H1 (cell line): ENCODE measurements around the gene AKAP9. TPM values are rescaled to one million over a fixed set of nuclear protein-coding genes. Genes with fewer than 3 reads are reported as not detected.

ENCODE experiments used
- CTCF ChIA-PET: fragments of 300-600 bp; sonication (Branson Sonifier 250); formaldehyde crosslinking; loops from one replicate; lab custom pipeline; 2021; ENCODE audit not compliant: partially characterized antibody; lab: Charles Lee
- POLR2A ChIA-PET: fragments of 300-600 bp; sonication (Branson Sonifier 250); formaldehyde crosslinking; loops from one replicate; lab custom pipeline; 2021; ENCODE audit warnings: inconsistent platforms; ENCODE audit not compliant: partially characterized antibody; lab: Charles Lee
- DNase-seq, 2 experiments: peaks; one replicate each; pipeline versions ENCODE4 v3.0.0 to v3.0.0-alpha.2; 2010 to 2022; ENCODE audit warnings: low spot score in 2 of 2, low read depth in 1 of 2, mixed read lengths in 1 of 2
- FAIRE-seq: peaks from 2 replicates; lab custom pipeline; 2011; peaks lifted over from hg19 to GRCh38; lab: Jason Lieb, UNC
- H2AFZ ChIP-seq: 2 replicates; pipeline ENCODE4 v1.8.1; 2012; ENCODE audit warnings: low read length, inconsistent platforms
- H2AK5ac ChIP-seq: 2 replicates; pipeline ENCODE4 v1.6.1; 2013; ENCODE audit warnings: low read depth, low read length
- H2BK120ac ChIP-seq: replicated peaks from 2 replicates; pipeline ENCODE3; 2013; ENCODE audit warnings: low read depth, low read length, inconsistent platforms
- H2BK12ac ChIP-seq: 2 replicates; pipeline ENCODE4 v1.6.1; 2013; ENCODE audit warnings: low read depth, low read length
- H2BK15ac ChIP-seq: 2 replicates; pipeline ENCODE4 v1.6.1; 2013; ENCODE audit warnings: low read length
- H2BK20ac ChIP-seq: 2 replicates; pipeline ENCODE4 v1.6.1; 2013; ENCODE audit warnings: low read length
- H2BK5ac ChIP-seq: 2 replicates; pipeline ENCODE4 v1.6.1; 2013; ENCODE audit warnings: low read depth, low read length
- H3K14ac ChIP-seq: 2 replicates; pipeline ENCODE4 v1.6.1; 2013; ENCODE audit warnings: inconsistent platforms; ENCODE audit not compliant: insufficient read length
- H3K18ac ChIP-seq: 2 replicates; pipeline ENCODE4 v1.6.1; 2013; ENCODE audit warnings: low read length; ENCODE audit errors: extremely low read depth
- H3K23ac ChIP-seq: 2 replicates; pipeline ENCODE4 v1.6.1; 2013; ENCODE audit warnings: inconsistent platforms; ENCODE audit not compliant: insufficient read length
- H3K23me2 ChIP-seq: 2 replicates; pipeline ENCODE4 v1.6.1; 2013; ENCODE audit warnings: low read depth, low read length
- H3K27ac ChIP-seq: 2 replicates; pipeline ENCODE4 v1.6.1; 2011; ENCODE audit warnings: low read depth, low read length, inconsistent platforms
- H3K27me3 ChIP-seq, 4 experiments: replicated peaks in 1 of 4; 1 replicate in 1 of 4; 2 replicates in 3 of 4; pipeline versions ENCODE4 v1.6.1 to v1.8.1; 2011 to 2013; ENCODE audit warnings: low read length in 3 of 4, mild to moderate bottlenecking in 3 of 4, inconsistent platforms in 2 of 4, mixed read lengths in 2 of 4, moderate library complexity in 1 of 4; ENCODE audit not compliant: control insufficient read depth in 3 of 4, insufficient read depth in 3 of 4; ENCODE audit errors: extremely low read depth in 1 of 4
- H3K36me3 ChIP-seq, 4 experiments: 2 replicates each; pipeline versions ENCODE4 v1.6.1 to v1.8.1; 2011 to 2013; ENCODE audit warnings: mild to moderate bottlenecking in 4 of 4, low read length in 3 of 4, moderate library complexity in 2 of 4, control low read depth in 1 of 4, inconsistent platforms in 1 of 4; ENCODE audit not compliant: insufficient read depth in 4 of 4, control insufficient read depth in 2 of 4
- H3K4ac ChIP-seq: replicated peaks from 2 replicates; pipeline ENCODE3; 2013; ENCODE audit warnings: low read length, low read depth, mixed read lengths, inconsistent platforms; ENCODE audit not compliant: insufficient read length
- H3K4me1 ChIP-seq, 4 experiments: replicated peaks in 1 of 4; 1 replicate in 1 of 4; 2 replicates in 3 of 4; pipeline versions ENCODE4 v1.6.1 to v1.8.1; 2011 to 2013; ENCODE audit warnings: low read length in 3 of 4, inconsistent platforms in 2 of 4, mixed read lengths in 1 of 4; ENCODE audit not compliant: insufficient read depth in 4 of 4, control insufficient read depth in 3 of 4
- H3K4me2 ChIP-seq, 2 experiments: 2 replicates each; pipeline versions ENCODE4 v1.6.1 to v1.8.1; 2011 to 2013; ENCODE audit warnings: low read depth in 2 of 2, low read length in 2 of 2, control low read depth in 1 of 2, inconsistent platforms in 1 of 2, mild to moderate bottlenecking in 1 of 2; ENCODE audit not compliant: insufficient read depth in 1 of 2
- H3K4me3 ChIP-seq, 4 experiments: fragments of 200-600, 300-600 bp in 1 of 4; sonication (generic), shearing (Covaris generic), sonication (Bioruptor Twin) in 1 of 4; 2 replicates each; pipeline versions ENCODE4 v1.5.1 to v1.8.1; 2011 to 2016; ENCODE audit warnings: low read length in 4 of 4, low read depth in 3 of 4, control low read depth in 2 of 4, inconsistent platforms in 2 of 4, mild to moderate bottlenecking in 2 of 4, mixed read lengths in 1 of 4, moderate library complexity in 1 of 4; ENCODE audit not compliant: insufficient read depth in 2 of 4; ENCODE audit errors: extremely low read depth in 1 of 4
- H3K56ac ChIP-seq: replicated peaks from 2 replicates; pipeline ENCODE3; 2013; ENCODE audit warnings: low read depth, mild to moderate bottlenecking, mixed read lengths, low read length, inconsistent platforms; ENCODE audit not compliant: insufficient read length
- H3K79me1 ChIP-seq: 2 replicates; pipeline ENCODE4 v1.6.1; 2013; ENCODE audit warnings: low read depth, low read length, control low read depth
- H3K79me2 ChIP-seq, 2 experiments: 2 replicates each; pipeline versions ENCODE4 v1.6.1 to v1.8.1; 2012 to 2013; ENCODE audit warnings: low read length in 2 of 2, mild to moderate bottlenecking in 2 of 2, inconsistent platforms in 1 of 2; ENCODE audit not compliant: insufficient read depth in 2 of 2, control insufficient read depth in 1 of 2
- H3K9ac ChIP-seq, 4 experiments: replicated peaks in 1 of 4; 1 replicate in 1 of 4; 2 replicates in 3 of 4; pipeline versions ENCODE4 v1.6.1 to v1.8.1; 2011 to 2013; ENCODE audit warnings: low read depth in 3 of 4, low read length in 3 of 4, control low read depth in 2 of 4, mild to moderate bottlenecking in 2 of 4, moderate library complexity in 2 of 4, inconsistent platforms in 1 of 4; ENCODE audit errors: extremely low read depth in 1 of 4
- H3K9me3 ChIP-seq, 2 experiments: 2 replicates each; pipeline versions ENCODE4 v1.6.1 to v1.8.1; 2012 to 2013; ENCODE audit warnings: mild to moderate bottlenecking in 2 of 2, moderate library complexity in 2 of 2, control low read depth in 1 of 2, inconsistent platforms in 1 of 2, low read depth in 1 of 2, low read length in 1 of 2, mixed read lengths in 1 of 2; ENCODE audit not compliant: insufficient read depth in 2 of 2
- H4K20me1 ChIP-seq, 2 experiments: replicated peaks in 1 of 2; 2 replicates each; pipeline versions ENCODE3 to v1.8.1; 2011 to 2013; ENCODE audit warnings: inconsistent platforms in 2 of 2, low read length in 2 of 2, mild to moderate bottlenecking in 1 of 2; ENCODE audit not compliant: insufficient read depth in 2 of 2, control insufficient read depth in 1 of 2
- H4K5ac ChIP-seq: 2 replicates; pipeline ENCODE4 v1.6.1; 2013; ENCODE audit warnings: low read length, low read depth, mixed read lengths, inconsistent platforms; ENCODE audit not compliant: insufficient read length
- H4K8ac ChIP-seq: 2 replicates; pipeline ENCODE4 v1.8.0; 2013; ENCODE audit warnings: mild to moderate bottlenecking, moderate library complexity, low read length, inconsistent platforms; ENCODE audit not compliant: insufficient read depth; ENCODE audit errors: extremely low read depth
- H4K91ac ChIP-seq: replicated peaks from 2 replicates; pipeline ENCODE3; 2013; ENCODE audit warnings: low read length, mixed read lengths, inconsistent platforms; ENCODE audit not compliant: insufficient read length
- CBX8 ChIP-seq: fragments of 300-800, 300-1000 bp; sonication (generic); IDR thresholded peaks from 2 replicates; pipeline ENCODE4 v1.7.1; 2016; ENCODE audit warnings: low read depth, low read length, borderline replicate concordance
- GTF2F1 ChIP-seq: IDR thresholded peaks from 2 replicates; pipeline ENCODE4 v1.6.1; 2012; ENCODE audit warnings: low read depth, low read length, improper control_type of control experiment, borderline replicate concordance
- HDAC2 ChIP-seq, 2 experiments: fragments of 300-600 bp in 1 of 2; sonication (generic) in 1 of 2; IDR thresholded peaks; 2 replicates each; pipeline ENCODE4 v1.6.1; 2011 to 2012; ENCODE audit warnings: low read depth in 2 of 2, low read length in 2 of 2, mild to moderate bottlenecking in 2 of 2, moderate library complexity in 2 of 2, borderline replicate concordance in 1 of 2, inconsistent platforms in 1 of 2
- KDM5A ChIP-seq: fragments of 200-600 bp; IDR thresholded peaks from 2 replicates; pipeline ENCODE4 v1.7.1; 2012; ENCODE audit warnings: mild to moderate bottlenecking, low read length, inconsistent platforms, mixed read lengths
- SIX5 ChIP-seq: IDR thresholded peaks from 2 replicates; pipeline ENCODE4 v1.6.1; 2011; ENCODE audit warnings: mild to moderate bottlenecking, low read depth, low read length
- SP4 ChIP-seq: IDR thresholded peaks from 2 replicates; pipeline ENCODE4 v1.6.1; 2012; ENCODE audit warnings: low read length, inconsistent platforms
- SRF ChIP-seq: IDR thresholded peaks from 2 replicates; pipeline ENCODE4 v1.6.1; 2011; ENCODE audit warnings: mild to moderate bottlenecking, low read depth, low read length, moderate library complexity
- TCF12 ChIP-seq: IDR thresholded peaks from 2 replicates; pipeline ENCODE4 v1.6.1; 2011; ENCODE audit warnings: low read depth, mild to moderate bottlenecking, low read length
- ZNF274 ChIP-seq: IDR thresholded peaks from 2 replicates; pipeline ENCODE4 v1.7.0; 2012; ENCODE audit warnings: low read length, borderline replicate concordance; ENCODE audit errors: extremely low read depth
- WGBS, 2 experiments: shearing (Covaris generic) in 1 of 2; methylation state at CpG; one replicate each; pipeline versions ENCODE4 v1.1.6 to v1.1.7; 2013 to 2015; ENCODE audit warnings: low lambda C conversion rate in 2 of 2, mixed read lengths in 2 of 2, inconsistent platforms in 1 of 2, low coverage in 1 of 2, missing lambda C conversion rate in 1 of 2; ENCODE audit not compliant: insufficient replicate concordance in 2 of 2, insufficient coverage in 1 of 2, insufficient read length in 1 of 2; ENCODE audit errors: extremely low coverage in 1 of 2, missing lambda C conversion rate in 1 of 2; 5-methylcytosine and 5-hydroxymethylcytosine counted together
- polyA plus RNA-seq, 7 experiments: library from polyadenylated mRNA; depleted of rRNA in 3 of 7; stranded (reverse) in 5 of 7; unstranded in 2 of 7; fragments of >200 nt in 5 of 7; fragments of 200-250 nt in 2 of 7; gene quantifications; 1 replicate in 5 of 7; 2 replicates in 1 of 7; 4 replicates in 1 of 7; pipeline versions ENCODE4 v1.2.1 to v1.2.3, GENCODE V29; 2011 to 2013; ENCODE audit warnings: missing spikeins in 2 of 7, mixed read lengths in 2 of 7
- total RNA-seq: library from RNA; stranded (reverse); fragmentation: NEBNext Ultra II Directional; extraction: Animal tissue kit (Norgen Biotek cat#: 25700); gene quantifications from 2 replicates; pipeline ENCODE4 v1.2.1, GENCODE V29; 2021
- TF ChIP-seq, protein P1 (sequence below): IDR thresholded peaks from 2 replicates; pipeline ENCODE4 v1.6.1; 2012; ENCODE audit warnings: inconsistent platforms

The AKAP9 gene
- total and polyA plus RNA-seq, 2 of the 8 experiments (the other 6 are each of a cell fraction or from before 2014, with no cell fraction given) = 6.2 to 26.3 TPM

DNA sequence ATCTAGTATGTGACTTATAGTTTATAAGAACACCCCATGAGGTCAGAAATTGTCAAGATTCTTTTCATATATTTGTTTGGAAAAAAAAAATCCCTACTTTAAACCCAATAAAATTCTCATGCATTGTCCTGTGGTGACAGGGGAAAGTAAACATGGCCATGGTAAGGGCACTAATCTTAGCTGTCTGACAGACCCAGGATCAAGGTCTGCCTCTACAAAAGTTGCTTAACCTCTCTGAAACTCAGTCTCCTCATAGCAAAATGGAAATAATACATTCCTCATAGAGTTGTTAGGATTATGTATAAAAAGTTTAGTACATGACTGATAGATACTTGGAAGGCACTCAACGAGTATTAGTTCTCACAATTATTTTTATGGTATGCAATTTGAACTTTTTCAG lies 22.3 kb upstream of the AKAP9 start:
- Histone ChIP-seq H3K23ac (no peak overlapping the region), H4K5ac (no peak overlapping the region), H2AFZ (no peak overlapping the region), H3K9me3 (no peaks in the 10 kb centered on the region), H3K79me2 (no peaks in the 10 kb centered on the region), H3K56ac (no peak overlapping the region), H2BK120ac (no peak overlapping the region), H3K4me1 (no peaks in the 10 kb centered on the region), H3K4me3 (no peak overlapping the region), H3K14ac (no peak overlapping the region), H2AK5ac (no peak overlapping the region), H4K20me1 (no peaks in the 10 kb centered on the region), H3K27ac (no peak overlapping the region), H2BK12ac (no peak overlapping the region), H2BK5ac (no peak overlapping the region), H3K4me2 (no peak overlapping the region), H2BK15ac (no peak overlapping the region), H3K79me1 (no peaks in the 10 kb centered on the region), H3K27me3 (no peaks in the 10 kb centered on the region), H2BK20ac (no peak overlapping the region), H3K18ac (no peak overlapping the region), H3K23me2 (no peaks in the 10 kb centered on the region), H4K91ac (no peak overlapping the region), H3K36me3 (no peaks in the 10 kb centered on the region), H4K8ac (no peak overlapping the region), H3K9ac (no peak overlapping the region), H3K4ac (no peak overlapping the region)
- POLR2A ChIA-PET = no interaction called here
- CTCF ChIA-PET = no interaction called here
- DNase-seq = no peak
- no peak for FAIRE-seq
- TF ChIP-seq HDAC2 (IDR thresholded peaks at IDR 0.05; ENCODE audit: borderline replicate concordance in 1 of 2, low read depth in 2 of 2, low read length in 2 of 2) (no peak), CBX8 (no peak), SIX5 (no peak), ZNF274 (no peak), SP4 (no peak), KDM5A (no peak), TCF12 (no peak), SRF (no peak), GTF2F1 (no peak)
- TF ChIP-seq, protein P1, sequence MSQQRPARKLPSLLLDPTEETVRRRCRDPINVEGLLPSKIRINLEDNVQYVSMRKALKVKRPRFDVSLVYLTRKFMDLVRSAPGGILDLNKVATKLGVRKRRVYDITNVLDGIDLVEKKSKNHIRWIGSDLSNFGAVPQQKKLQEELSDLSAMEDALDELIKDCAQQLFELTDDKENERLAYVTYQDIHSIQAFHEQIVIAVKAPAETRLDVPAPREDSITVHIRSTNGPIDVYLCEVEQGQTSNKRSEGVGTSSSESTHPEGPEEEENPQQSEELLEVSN = no peak
- WGBS, 2 experiments = 96% methylated on average over 1 of the region's 1 CpG; no CpG with 5 or more reads in 1 of the 2 experiments
